Body of pancreas (tissue), 4 donors: Measurements from ENCODE around the gene SYT2. TPM values are rescaled to one million over a fixed set of nuclear protein-coding genes. Genes with fewer than 3 reads are reported as not detected.
"Not testable (repeated sequence)": the region's sequence is repeated elsewhere in the genome, so short reads cannot be mapped to it uniquely, and the experiment has no call there.

Source experiments
- ATAC-seq: fragments of 150-250 bp; one replicate; pipeline ENCODE4 v1.9.1; 2016
- DNase-seq, 4 donors: peaks; one replicate each; pipeline ENCODE4 v3.0.0-alpha.2; 2019
- H3K27ac ChIP-seq, 4 donors: fragments of 200-600 bp; sonication (generic); 1 replicate in 3 of 4; 2 replicates in 1 of 4; pipeline versions ENCODE4 v1.5.1 to v1.6.1; 2016 to 2019; ENCODE audit warnings: mild to moderate bottlenecking in 1 of 4, mixed read lengths in 1 of 4, moderate library complexity in 1 of 4
- H3K27me3 ChIP-seq, 2 donors: fragments of 200-600 bp; sonication (generic); one replicate each; pipeline ENCODE4 v1.6.0; 2016; ENCODE audit warnings: mild to moderate bottlenecking in 1 of 2
- H3K36me3 ChIP-seq, 2 donors: fragments of 200-600 bp; sonication (generic); replicated peaks in 1 of 2; 2 replicates each; pipeline ENCODE4 v1.5.1; 2016; ENCODE audit warnings: low read depth in 2 of 2; ENCODE audit not compliant: insufficient read depth in 1 of 2
- H3K4me1 ChIP-seq: fragments of 200-600 bp; sonication (generic); one replicate; pipeline ENCODE4 v1.6.0; 2016
- H3K4me3 ChIP-seq, 2 donors: fragments of 200-600 bp; sonication (generic); 1 replicate in 1 of 2; 2 replicates in 1 of 2; pipeline ENCODE4 v1.5.1; 2016 to 2019
- H3K9me3 ChIP-seq, 3 donors: fragments of 200-600 bp; sonication (generic); 1 replicate in 2 of 3; 2 replicates in 1 of 3; pipeline ENCODE4 v1.5.1; 2016
- POLR2A ChIP-seq, 3 donors: fragments of 450-650 bp; IDR thresholded peaks; one replicate each; pipeline ENCODE4 v1.6.1; 2016; ENCODE audit warnings: antibody characterized with exemption in 3 of 3, mild to moderate bottlenecking in 2 of 3
- WGBS, 2 donors: methylation state at CpG; one replicate each; pipeline ENCODE4 v1.1.5; 2017; 5-methylcytosine and 5-hydroxymethylcytosine counted together
- intact Hi-C: fragments of 100-400 bp; cut with DNase I; formaldehyde crosslinking; loops from one replicate; pipeline ENCODE4 v1.15.1; 2023
- total RNA-seq, 2 donors: library from RNA; depleted of rRNA; stranded (reverse); fragments of >200 nt; gene quantifications; one replicate each; pipeline ENCODE4 v1.1.0, GENCODE V29; 2016
- TF ChIP-seq, protein P1 (sequence below), 7 experiments: fragments of 450-650 bp in 4 of 7; fragments of 200-600 bp in 3 of 7; sonication (generic) in 3 of 7; IDR thresholded peaks; one replicate each; pipeline ENCODE4 v1.5.1; 2016 to 2019; ENCODE audit warnings: antibody characterized with exemption in 7 of 7

SYT2 gene
- total RNA-seq, 2 donors from 2014 or later: not detected

DNA sequence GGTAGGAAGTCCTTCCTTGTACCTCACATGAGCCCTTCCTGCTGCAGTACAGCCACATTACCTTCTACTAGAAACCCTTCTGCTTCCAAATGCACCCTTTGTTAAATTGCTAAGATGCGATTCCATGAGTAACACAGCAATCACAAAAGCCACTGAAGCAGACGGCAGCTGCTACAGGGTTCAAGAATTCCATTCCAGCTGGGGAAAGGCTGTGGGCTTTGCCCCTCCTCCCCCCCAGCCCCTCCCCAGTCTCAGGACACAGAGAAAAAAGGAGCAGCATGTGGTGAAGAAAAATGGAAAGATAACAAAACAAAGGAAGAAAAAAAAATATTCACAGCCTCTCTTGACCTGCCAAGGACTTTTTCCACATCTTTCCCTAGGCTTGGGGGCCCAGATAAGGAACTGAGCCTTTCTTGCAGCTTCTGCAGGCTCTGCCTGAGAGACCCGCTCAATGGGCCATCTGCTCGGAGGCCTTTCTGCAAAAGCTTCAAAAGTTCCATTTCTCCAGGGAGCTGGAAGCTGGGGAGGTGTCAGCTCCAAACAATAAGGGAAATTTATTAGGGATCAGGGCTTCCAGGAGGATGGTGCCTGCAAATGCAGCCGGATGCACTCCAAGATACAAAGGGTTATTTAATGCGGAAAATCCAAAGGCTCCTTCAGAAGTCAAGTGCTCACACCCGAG is 72.1 kb downstream of the SYT2 start:
- DNase-seq (no peak), ATAC-seq (no peak)
- Histone ChIP-seq H3K27ac (no peak overlapping the region), H3K9me3 (no peaks in the 10 kb centered on the region), H3K4me3 (no peak overlapping the region), H3K27me3 (peaks cover 0 to 12% of the 10 kb centered on the region in 2 donors), H3K36me3 (no peaks in the 10 kb centered on the region), H3K4me1 (peaks cover 10% of the 10 kb centered on the region)
- intact Hi-C loops: no loop called here
- WGBS, 2 donors: 77 to 79% methylated on average over 7 of the region's 7 CpGs
- TF ChIP-seq, protein P1, sequence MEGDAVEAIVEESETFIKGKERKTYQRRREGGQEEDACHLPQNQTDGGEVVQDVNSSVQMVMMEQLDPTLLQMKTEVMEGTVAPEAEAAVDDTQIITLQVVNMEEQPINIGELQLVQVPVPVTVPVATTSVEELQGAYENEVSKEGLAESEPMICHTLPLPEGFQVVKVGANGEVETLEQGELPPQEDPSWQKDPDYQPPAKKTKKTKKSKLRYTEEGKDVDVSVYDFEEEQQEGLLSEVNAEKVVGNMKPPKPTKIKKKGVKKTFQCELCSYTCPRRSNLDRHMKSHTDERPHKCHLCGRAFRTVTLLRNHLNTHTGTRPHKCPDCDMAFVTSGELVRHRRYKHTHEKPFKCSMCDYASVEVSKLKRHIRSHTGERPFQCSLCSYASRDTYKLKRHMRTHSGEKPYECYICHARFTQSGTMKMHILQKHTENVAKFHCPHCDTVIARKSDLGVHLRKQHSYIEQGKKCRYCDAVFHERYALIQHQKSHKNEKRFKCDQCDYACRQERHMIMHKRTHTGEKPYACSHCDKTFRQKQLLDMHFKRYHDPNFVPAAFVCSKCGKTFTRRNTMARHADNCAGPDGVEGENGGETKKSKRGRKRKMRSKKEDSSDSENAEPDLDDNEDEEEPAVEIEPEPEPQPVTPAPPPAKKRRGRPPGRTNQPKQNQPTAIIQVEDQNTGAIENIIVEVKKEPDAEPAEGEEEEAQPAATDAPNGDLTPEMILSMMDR (IDR thresholded peaks at IDR 0.05): no peak
- no peak for TF ChIP-seq POLR2A (IDR thresholded peaks at IDR 0.05)

GRCh38 chr1:202637321-202638018 is 72.8 kb downstream of the SYT2 start:
- H3K4me3 ChIP-seq, H3K27me3 ChIP-seq, intact Hi-C loops, DNase-seq, ATAC-seq, H3K27ac ChIP-seq, H3K4me1 ChIP-seq, H3K36me3 ChIP-seq, H3K9me3 ChIP-seq: not testable (repeated sequence)
- 82 to 84% methylated on average over 13 to 16 of the region's 16 CpGs for WGBS, 2 donors

- DNase-seq, ATAC-seq, intact Hi-C loops, H3K9me3 ChIP-seq, H3K4me1 ChIP-seq, H3K36me3 ChIP-seq, H3K4me3 ChIP-seq, H3K27ac ChIP-seq, H3K27me3 ChIP-seq: not testable (repeated sequence)
- 55 to 58% methylated on average over 3 of the region's 3 CpGs for WGBS, 2 donors
Observed at GRCh38 chr1:202636171-202636570, 74.1 kb downstream of the SYT2 start.

DNA sequence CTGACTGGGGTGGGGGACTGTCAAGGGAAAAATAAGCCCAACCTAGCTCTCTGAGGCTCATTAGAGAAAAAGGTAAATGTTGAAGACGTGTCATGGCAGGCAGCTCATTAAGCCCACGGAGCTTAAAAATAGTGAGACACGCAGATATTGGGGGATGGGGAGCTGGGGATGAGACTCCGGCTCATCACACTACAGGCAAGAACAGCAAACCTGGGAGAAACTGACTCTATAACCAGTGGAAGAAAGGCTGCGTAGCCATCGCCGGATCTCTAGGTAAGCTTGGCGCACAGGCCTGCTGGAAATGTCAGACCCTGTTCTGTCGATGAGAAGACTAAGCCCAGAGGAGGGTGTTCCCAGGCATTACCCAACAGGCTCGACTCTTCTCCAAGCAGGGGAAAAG is 78.0 kb downstream of the SYT2 start:
- ATAC-seq (no peak), DNase-seq (no peak)
- WGBS, 2 donors: 68 to 76% methylated on average over 10 of the region's 10 CpGs
- H3K9me3 ChIP-seq: no peaks in the 10 kb centered on the region
- H3K4me3 ChIP-seq: no peak overlapping the region
- no peaks in the 10 kb centered on the region for H3K27me3 ChIP-seq
- H3K4me1 ChIP-seq: no peaks in the 10 kb centered on the region
- TF ChIP-seq POLR2A (IDR thresholded peaks at IDR 0.05): no peak
- TF ChIP-seq, protein P1 (IDR thresholded peaks at IDR 0.05): no peak
- intact Hi-C loops: no loop called here
- no peaks in the 10 kb centered on the region for H3K36me3 ChIP-seq
- H3K27ac ChIP-seq: no peak overlapping the region

DNA sequence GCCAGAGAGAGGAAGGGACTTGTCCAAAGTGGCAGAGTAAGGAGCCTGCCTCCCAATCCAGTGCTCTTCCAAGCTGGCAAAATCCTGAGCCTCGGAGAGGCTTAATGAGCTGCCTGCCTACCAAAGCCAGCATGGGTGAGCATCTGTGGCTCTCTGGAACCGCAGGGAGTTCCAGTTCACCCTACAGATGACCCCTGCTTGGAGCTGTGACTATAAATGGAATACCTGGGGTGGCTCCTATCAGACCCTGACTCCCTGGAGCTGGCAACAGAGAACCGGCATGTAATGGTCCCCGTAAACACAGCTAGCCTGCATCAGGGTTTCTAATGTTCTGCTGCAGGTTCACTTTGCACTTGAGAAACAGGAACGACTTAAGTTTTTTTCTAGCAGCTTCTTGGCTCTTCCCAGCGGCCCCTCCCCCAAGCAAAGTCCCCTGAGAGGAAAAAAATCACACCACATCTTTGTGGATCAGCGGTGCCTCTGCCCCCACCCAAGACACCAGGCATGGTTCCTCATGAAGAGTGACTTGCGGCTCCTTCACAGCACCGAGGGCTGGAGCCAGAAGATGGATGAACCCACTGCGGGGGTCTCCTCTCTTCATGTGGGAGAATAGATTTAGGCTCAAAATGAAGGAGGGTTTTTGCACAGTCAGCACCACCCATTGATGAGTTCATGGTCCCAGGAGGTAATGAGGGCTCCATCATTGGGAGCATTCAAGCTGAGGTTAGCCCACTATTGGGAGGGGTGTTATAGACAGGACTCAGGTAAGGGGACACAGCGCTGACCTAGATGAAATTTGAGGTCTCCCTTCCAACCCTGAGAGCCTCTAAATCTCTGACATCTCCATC is 79.0 kb downstream of the SYT2 start:
- ATAC-seq: no peak
- H3K4me1 ChIP-seq: no peaks in the 10 kb centered on the region
- no peak for TF ChIP-seq POLR2A (IDR thresholded peaks at IDR 0.05)
- TF ChIP-seq, protein P1 (IDR thresholded peaks at IDR 0.05): no peak
- DNase-seq: no peak
- H3K27ac ChIP-seq: no peak overlapping the region
- WGBS, 2 donors: 45 to 53% methylated on average over 9 to 11 of the region's 11 CpGs
- H3K9me3 ChIP-seq: no peaks in the 10 kb centered on the region
- H3K4me3 ChIP-seq: no peak overlapping the region
- intact Hi-C loops: no loop called here
- no peaks in the 10 kb centered on the region for H3K27me3 ChIP-seq
- H3K36me3 ChIP-seq: no peaks in the 10 kb centered on the region
